ENCODE data around the gene CIPC. TPM values are rescaled to one million over a fixed set of nuclear protein-coding genes. Genes with fewer than 3 reads are reported as not detected.

CIPC gene
- total and polyA plus RNA-seq, 9 donors: 7.0 to 32.4 (median 21.4) TPM

DNA sequence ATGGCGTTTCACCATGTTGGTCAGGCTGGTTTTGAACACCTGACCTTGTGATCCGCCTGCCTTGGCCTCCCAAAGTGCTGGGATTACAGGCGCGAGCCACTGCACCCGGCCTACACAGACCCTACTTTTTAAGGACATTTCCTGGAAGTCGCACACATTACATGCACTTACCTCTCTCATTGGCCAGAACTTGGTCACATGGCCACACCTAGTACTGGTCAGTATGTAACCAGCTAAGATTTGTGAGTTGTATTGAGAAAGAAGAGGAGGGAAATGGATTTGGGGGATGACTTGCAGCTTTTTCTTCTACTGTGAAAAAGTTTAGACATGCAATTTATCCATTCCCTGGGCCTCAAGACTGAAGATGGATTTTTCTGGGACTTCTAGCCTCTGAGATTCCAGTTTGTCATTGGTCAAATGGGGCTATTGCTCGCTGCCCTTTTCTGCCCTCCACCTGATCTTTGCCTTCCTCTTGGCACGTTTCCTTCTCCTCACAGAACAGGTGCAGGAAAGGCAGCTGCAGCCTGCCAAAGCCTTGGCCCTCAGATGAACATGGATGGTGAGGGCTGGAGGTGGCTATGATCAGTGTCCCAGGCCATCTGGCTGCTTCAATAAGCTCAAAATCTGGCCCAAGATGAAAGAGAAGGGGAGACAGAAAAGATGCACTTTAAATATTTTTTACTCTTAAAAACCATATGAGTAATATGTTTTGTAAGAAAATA, 50.6 kb downstream of the CIPC start:
- DNase-seq: no peak
- intact Hi-C loops (cut with DNase I): no loop called here

DNA sequence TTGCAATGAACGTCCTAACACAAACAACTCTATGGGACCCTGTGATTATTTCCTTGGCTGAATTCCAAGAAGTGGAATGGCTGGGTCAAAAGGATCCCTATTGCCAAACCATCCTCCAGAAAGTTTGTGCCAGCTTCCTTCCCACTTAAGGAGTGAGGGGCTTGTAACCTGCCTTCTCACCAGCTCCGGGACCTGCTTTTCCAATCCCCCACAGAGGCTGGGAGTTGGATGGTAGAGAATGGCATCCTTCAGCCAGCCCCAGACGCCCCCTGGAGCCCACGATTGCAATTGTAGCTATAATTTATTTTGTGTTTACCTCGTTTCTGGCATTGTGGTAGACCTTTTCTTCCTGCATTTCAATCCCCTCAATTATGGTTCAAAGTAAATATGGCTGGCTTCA, 53.2 kb downstream of the CIPC start:
- no peak overlapping the region for H3K4me3 ChIP-seq
- WGBS, 3 donors: 1 to 7% (median 1%) methylated on average over 5 of the region's 5 CpGs
- TF ChIP-seq, protein P1, sequence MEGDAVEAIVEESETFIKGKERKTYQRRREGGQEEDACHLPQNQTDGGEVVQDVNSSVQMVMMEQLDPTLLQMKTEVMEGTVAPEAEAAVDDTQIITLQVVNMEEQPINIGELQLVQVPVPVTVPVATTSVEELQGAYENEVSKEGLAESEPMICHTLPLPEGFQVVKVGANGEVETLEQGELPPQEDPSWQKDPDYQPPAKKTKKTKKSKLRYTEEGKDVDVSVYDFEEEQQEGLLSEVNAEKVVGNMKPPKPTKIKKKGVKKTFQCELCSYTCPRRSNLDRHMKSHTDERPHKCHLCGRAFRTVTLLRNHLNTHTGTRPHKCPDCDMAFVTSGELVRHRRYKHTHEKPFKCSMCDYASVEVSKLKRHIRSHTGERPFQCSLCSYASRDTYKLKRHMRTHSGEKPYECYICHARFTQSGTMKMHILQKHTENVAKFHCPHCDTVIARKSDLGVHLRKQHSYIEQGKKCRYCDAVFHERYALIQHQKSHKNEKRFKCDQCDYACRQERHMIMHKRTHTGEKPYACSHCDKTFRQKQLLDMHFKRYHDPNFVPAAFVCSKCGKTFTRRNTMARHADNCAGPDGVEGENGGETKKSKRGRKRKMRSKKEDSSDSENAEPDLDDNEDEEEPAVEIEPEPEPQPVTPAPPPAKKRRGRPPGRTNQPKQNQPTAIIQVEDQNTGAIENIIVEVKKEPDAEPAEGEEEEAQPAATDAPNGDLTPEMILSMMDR (IDR thresholded peaks at IDR 0.05): no peak
- TF ChIP-seq POLR2A (IDR thresholded peaks at IDR 0.05): no peak
- no peak for TF ChIP-seq EP300 (IDR thresholded peaks at IDR 0.05)
- intact Hi-C loops (cut with DNase I): loop anchor here in 1 of 4 donors (10.0 kb wide), 1 partner anchor 164 kb away; no protein-coding TSS in a partner anchor
- H3K27ac ChIP-seq: no peak overlapping the region
- H3K4me1 ChIP-seq (ENCODE audit: insufficient read depth): no peaks in the 10 kb centered on the region
- no peaks in the 10 kb centered on the region for H3K9me3 ChIP-seq
- no peak for DNase-seq
- H3K27me3 ChIP-seq: no peaks in the 10 kb centered on the region
- no peaks in the 10 kb centered on the region for H3K36me3 ChIP-seq

More for the DNA sequence above, 50.6 kb downstream of the CIPC start:
- no peak overlapping the region for H3K4me3 ChIP-seq
- 60 to 70% (median 68%) methylated on average over 8 of the region's 8 CpGs for WGBS, 3 donors
- no peaks in the 10 kb centered on the region for H3K27me3 ChIP-seq
- TF ChIP-seq, protein P1 (IDR thresholded peaks at IDR 0.05): no peak
- TF ChIP-seq EP300 (IDR thresholded peaks at IDR 0.05) (no peak), POLR2A (IDR thresholded peaks at IDR 0.05) (no peak)
- no peaks in the 10 kb centered on the region for H3K4me1 ChIP-seq (ENCODE audit: insufficient read depth)
- no peaks in the 10 kb centered on the region for H3K9me3 ChIP-seq
- H3K36me3 ChIP-seq: no peaks in the 10 kb centered on the region
- no peak overlapping the region for H3K27ac ChIP-seq

DNA sequence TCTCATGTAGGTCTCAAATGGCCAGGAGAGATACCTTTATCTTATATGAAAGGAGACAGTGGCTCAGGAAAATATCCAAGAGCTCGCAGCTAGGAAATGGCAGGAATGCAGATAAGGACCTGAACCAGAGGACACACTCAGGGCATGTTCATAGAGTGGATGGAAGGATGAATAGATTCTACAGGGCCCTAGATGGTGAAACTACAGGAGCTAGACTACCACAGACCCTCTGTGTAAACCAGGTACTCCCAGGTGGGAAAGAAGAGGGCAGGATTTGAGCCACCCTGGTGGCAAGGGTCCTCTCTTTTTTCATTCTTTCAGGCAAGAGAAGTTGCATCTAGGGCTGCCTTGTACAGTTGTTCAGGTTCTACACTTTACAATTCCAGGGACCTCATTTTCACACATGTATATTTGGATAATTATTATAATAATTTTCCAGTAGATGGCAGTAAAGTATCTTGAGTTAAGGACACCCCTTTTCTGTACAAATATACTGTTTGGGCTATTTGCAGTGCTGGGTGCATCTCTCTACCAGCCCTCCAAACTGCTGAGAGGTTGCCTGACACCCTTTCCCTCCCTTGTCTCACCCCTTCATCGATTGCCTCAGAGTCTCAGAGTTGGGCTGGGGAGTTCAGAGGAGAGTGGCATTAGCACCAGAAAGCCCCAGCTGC, 54.0 kb downstream of the CIPC start:
- Histone ChIP-seq H3K4me3 (no peak overlapping the region), H3K27ac (no peak overlapping the region), H3K36me3 (no peaks in the 10 kb centered on the region), H3K27me3 (no peaks in the 10 kb centered on the region), H3K9me3 (no peaks in the 10 kb centered on the region), H3K4me1 (ENCODE audit: insufficient read depth) (no peaks in the 10 kb centered on the region)
- TF ChIP-seq POLR2A (IDR thresholded peaks at IDR 0.05) (no peak), EP300 (IDR thresholded peaks at IDR 0.05) (no peak)
- TF ChIP-seq, protein P1 (IDR thresholded peaks at IDR 0.05): no peak
- intact Hi-C loops (cut with DNase I): loop anchor here in 1 of 4 donors (10.0 kb wide), 1 partner anchor 163 kb away; no protein-coding TSS in a partner anchor
- DNase-seq: no peak
- 16 to 48% (median 16%) methylated on average over 2 of the region's 2 CpGs for WGBS, 3 donors

DNA sequence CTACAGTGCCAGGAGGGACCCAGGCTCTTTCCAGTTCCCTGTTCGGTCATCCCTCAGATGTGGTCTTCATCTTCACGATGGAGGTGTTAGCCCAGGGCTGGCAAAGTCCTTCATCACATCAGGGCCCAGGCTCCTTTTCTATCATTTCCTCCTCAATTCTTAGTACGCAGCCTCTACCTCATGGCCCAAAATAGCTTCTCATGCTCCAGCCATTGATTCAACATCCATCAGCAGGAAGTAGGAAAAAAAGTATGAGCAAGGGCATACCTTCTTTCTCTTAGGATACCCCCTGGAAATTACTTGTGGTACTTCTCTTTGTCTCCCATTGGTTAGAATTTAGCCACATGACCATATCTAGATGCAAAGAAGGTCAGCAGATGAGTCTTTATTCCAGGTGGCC, 55.7 kb downstream of the CIPC start:
- H3K36me3 ChIP-seq: no peaks in the 10 kb centered on the region
- no peaks in the 10 kb centered on the region for H3K9me3 ChIP-seq
- no peak overlapping the region for H3K27ac ChIP-seq
- H3K27me3 ChIP-seq: no peaks in the 10 kb centered on the region
- H3K4me3 ChIP-seq: no peak overlapping the region
- TF ChIP-seq EP300 (IDR thresholded peaks at IDR 0.05) (no peak), POLR2A (IDR thresholded peaks at IDR 0.05) (no peak)
- TF ChIP-seq, protein P1 (IDR thresholded peaks at IDR 0.05): no peak
- intact Hi-C loops (cut with DNase I): loop anchor here in 1 of 4 donors (10.0 kb wide), 1 partner anchor 161 kb away; no protein-coding TSS in a partner anchor
- no peak for DNase-seq
- H3K4me1 ChIP-seq (ENCODE audit: insufficient read depth): no peaks in the 10 kb centered on the region
- WGBS, 3 donors: 87 to 97% (median 94%) methylated on average over 3 of the region's 3 CpGs
